Kidney (tissue), 14 donors: Measurements from ENCODE around the gene HES5. TPM values are rescaled to one million over a fixed set of nuclear protein-coding genes. Genes with fewer than 3 reads are reported as not detected.

Experiments used
- DNase-seq, 5 donors: peaks; one replicate each; pipeline ENCODE4 v3.0.0-alpha.2; 2013 to 2020
- FAIRE-seq: peaks from 2 replicates; lab custom pipeline; 2012; peaks lifted over from hg19 to GRCh38; lab: Jason Lieb, UNC
- H3K27ac ChIP-seq, 2 donors: one replicate each; pipeline ENCODE4 v1.7.0; 2013; ENCODE audit warnings: low read depth in 2 of 2, low read length in 2 of 2, inconsistent platforms in 1 of 2
- H3K27me3 ChIP-seq: one replicate; pipeline ENCODE4 v1.7.1; 2013; ENCODE audit warnings: low read length, inconsistent platforms; ENCODE audit not compliant: control insufficient read depth, insufficient read depth
- H3K36me3 ChIP-seq, 3 donors: one replicate each; pipeline versions ENCODE4 v1.7.0 to v1.7.1; 2013; ENCODE audit warnings: low read length in 3 of 3, control low read depth in 1 of 3, inconsistent platforms in 1 of 3; ENCODE audit not compliant: insufficient read depth in 3 of 3, control insufficient read depth in 2 of 3
- H3K4me1 ChIP-seq, 3 donors: one replicate each; pipeline versions ENCODE4 v1.7.0 to v1.7.1; 2013; ENCODE audit warnings: low read length in 3 of 3, inconsistent platforms in 1 of 3, low read depth in 1 of 3; ENCODE audit not compliant: control insufficient read depth in 2 of 3, insufficient read depth in 2 of 3
- H3K4me3 ChIP-seq, 3 donors: one replicate each; pipeline versions ENCODE4 v1.7.0 to v1.8.1; 2013; ENCODE audit warnings: low read length in 3 of 3, control low read depth in 1 of 3, inconsistent platforms in 1 of 3
- H3K9ac ChIP-seq, 3 donors: one replicate each; pipeline versions ENCODE4 v1.7.0 to v1.7.1; 2013; ENCODE audit warnings: low read length in 3 of 3, control low read depth in 1 of 3, inconsistent platforms in 1 of 3
- H3K9me3 ChIP-seq, 3 donors: one replicate each; pipeline versions ENCODE4 v1.7.0 to v1.7.1; 2013; ENCODE audit warnings: low read length in 3 of 3, control low read depth in 1 of 3, inconsistent platforms in 1 of 3; ENCODE audit not compliant: control insufficient read depth in 2 of 3, insufficient read depth in 1 of 3
- intact Hi-C: fragments of 100-400 bp; cut with DNase I; formaldehyde crosslinking; loops from one replicate; pipeline ENCODE4 v1.11.1; 2022
- polyA plus RNA-seq: library from polyadenylated mRNA; stranded (reverse); fragments of 350-450 nt; fragmentation: Illumina TruSeq; extraction: RNeasy Lipid Tissue Mini Kit (QIAGEN cat#74804); gene quantifications from one replicate; pipeline ENCODE4 v1.2.3, GENCODE V29; 2014; ENCODE audit warnings: low read depth, low replicate concordance; ENCODE audit not compliant: insufficient read depth
- total RNA-seq: library from RNA; stranded (reverse); fragmentation: NEBNext Ultra II Directional; extraction: Animal tissue kit (Norgen Biotek cat#: 25700); gene quantifications from one replicate; pipeline ENCODE4 v1.2.1, GENCODE V29; 2021
- TF ChIP-seq, protein P1 (sequence below): IDR thresholded peaks from 3 replicates; pipeline ENCODE4 v1.5.1; 2012; ENCODE audit warnings: mild to moderate bottlenecking, moderate library complexity, borderline replicate concordance; ENCODE audit not compliant: insufficient read depth; ENCODE audit errors: extremely low read depth
- donor health status: control.
- donor health status: control.
- donor health status: control.
- donor health status: control.
- donor health status: control.
- donor health status: DM: yes; HTN: yes; CAD: no.
- donor health status: Normal renal cell carcinoma (clear cell type).

Gene HES5
- total and polyA plus RNA-seq, 2 donors from 2014 or later = 0.44 TPM; not detected in 1

DNA sequence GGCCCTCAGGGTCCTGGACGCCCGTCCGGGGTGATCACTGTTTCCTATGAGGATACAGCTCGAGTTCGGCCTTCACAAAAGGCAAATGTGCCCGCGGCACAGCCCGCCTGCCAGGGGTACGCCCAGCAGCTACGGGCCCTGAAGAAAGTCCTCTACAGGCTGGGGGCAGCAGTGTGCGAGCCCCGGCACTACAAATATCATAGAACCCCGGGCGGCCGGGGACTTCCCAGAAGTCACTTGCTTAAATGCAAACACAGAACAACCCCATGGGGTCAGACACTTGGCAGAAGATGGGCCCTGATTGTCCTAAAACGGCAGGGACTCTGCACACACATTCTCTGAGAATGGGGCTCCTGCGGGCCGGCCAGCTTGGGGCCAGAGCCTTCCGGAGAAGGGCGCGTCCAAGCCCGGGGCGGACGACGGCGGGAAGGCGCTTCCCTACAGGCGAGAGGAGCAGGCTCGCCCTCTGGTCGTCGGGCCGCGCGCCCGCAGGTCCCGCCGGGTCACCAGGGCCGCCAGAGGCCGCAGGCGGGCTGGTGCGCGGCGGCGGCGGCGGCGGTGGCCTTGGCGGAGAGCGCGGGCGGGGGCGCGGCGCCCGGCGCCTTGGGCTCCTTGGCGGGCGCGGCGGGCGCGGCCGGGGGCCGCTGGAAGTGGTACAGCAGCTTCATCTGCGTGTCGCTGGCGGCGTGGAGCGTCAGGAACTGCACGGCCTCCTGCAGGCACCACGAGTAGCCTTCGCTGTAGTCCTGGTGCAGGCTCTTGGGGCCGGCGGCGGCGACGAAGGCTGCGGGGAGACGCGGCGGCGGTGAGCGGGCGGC is 888 bp downstream of the HES5 start:
- H3K9me3 ChIP-seq = no peaks in the 10 kb centered on the region
- no peak for FAIRE-seq
- H3K27me3 ChIP-seq = peaks cover 10% of the 10 kb centered on the region
- intact Hi-C loops = no loop called here
- no peak overlapping the region for H3K4me3 ChIP-seq
- H3K9ac ChIP-seq = no peak overlapping the region
- DNase-seq = no peak
- TF ChIP-seq, protein P1, sequence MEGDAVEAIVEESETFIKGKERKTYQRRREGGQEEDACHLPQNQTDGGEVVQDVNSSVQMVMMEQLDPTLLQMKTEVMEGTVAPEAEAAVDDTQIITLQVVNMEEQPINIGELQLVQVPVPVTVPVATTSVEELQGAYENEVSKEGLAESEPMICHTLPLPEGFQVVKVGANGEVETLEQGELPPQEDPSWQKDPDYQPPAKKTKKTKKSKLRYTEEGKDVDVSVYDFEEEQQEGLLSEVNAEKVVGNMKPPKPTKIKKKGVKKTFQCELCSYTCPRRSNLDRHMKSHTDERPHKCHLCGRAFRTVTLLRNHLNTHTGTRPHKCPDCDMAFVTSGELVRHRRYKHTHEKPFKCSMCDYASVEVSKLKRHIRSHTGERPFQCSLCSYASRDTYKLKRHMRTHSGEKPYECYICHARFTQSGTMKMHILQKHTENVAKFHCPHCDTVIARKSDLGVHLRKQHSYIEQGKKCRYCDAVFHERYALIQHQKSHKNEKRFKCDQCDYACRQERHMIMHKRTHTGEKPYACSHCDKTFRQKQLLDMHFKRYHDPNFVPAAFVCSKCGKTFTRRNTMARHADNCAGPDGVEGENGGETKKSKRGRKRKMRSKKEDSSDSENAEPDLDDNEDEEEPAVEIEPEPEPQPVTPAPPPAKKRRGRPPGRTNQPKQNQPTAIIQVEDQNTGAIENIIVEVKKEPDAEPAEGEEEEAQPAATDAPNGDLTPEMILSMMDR = no peak
- H3K4me1 ChIP-seq = peaks cover 0 to 27% (median 11%) of the 10 kb centered on the region in 3 donors
- no peak overlapping the region for H3K27ac ChIP-seq
- no peaks in the 10 kb centered on the region for H3K36me3 ChIP-seq

DNA sequence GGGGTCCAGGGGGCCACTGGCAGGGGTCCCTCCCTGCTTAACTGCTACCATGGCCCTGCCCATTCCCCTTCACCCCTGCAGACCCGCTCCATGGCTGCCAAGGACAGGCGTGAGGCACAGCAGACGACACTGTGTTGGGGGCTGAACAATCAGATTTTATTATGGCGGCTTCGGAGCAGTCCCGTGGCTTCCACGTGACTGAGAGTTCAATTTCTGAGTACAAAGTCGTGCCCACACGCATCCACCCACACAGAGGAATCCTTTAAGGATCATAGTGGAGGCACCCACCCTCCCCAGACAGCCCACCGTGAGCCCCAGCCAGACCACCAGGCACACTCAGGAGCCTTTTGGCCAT is 1.5 kb downstream of the HES5 start:
- peaks cover 0 to 30% (median 11%) of the 10 kb centered on the region in 3 donors for H3K4me1 ChIP-seq
- DNase-seq (no peak), FAIRE-seq (no peak)
- intact Hi-C loops = no loop called here
- TF ChIP-seq, protein P1 = no peak
- H3K36me3 ChIP-seq = no peaks in the 10 kb centered on the region
- no peak overlapping the region for H3K4me3 ChIP-seq
- H3K27ac ChIP-seq = no peak overlapping the region
- no peak overlapping the region for H3K9ac ChIP-seq
- no peaks in the 10 kb centered on the region for H3K9me3 ChIP-seq
- peaks cover 10% of the 10 kb centered on the region for H3K27me3 ChIP-seq

DNA sequence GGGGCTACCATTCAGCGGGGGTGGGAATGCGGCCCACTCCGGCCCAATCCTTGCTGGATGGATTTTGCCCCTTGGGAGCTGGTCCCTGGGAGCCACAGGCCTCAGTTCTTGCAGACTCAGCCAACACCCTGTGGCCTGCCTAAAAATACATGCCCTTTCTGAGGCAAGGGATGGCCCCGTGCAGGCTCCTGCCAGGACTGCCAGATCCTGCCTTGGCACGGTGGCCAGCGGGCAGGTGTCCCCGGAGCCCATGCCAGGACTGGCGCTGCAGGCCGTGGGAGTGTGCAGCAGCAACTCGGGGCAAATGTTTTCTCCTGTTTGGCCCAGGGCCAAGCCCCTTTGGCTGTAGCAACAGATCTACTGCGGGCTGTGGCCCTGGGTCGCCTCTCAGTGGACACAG is 2.0 kb downstream of the HES5 start:
- FAIRE-seq (no peak), DNase-seq (peak in 1 of 5 donors; percentile 75)
- H3K4me1 ChIP-seq = peaks cover 0 to 30% (median 11%) of the 10 kb centered on the region in 3 donors
- intact Hi-C loops = no loop called here
- no peak overlapping the region for H3K4me3 ChIP-seq
- no peak overlapping the region for H3K9ac ChIP-seq
- no peaks in the 10 kb centered on the region for H3K36me3 ChIP-seq
- TF ChIP-seq, protein P1 = no peak
- peaks cover 10% of the 10 kb centered on the region for H3K27me3 ChIP-seq
- H3K27ac ChIP-seq = no peak overlapping the region
- no peaks in the 10 kb centered on the region for H3K9me3 ChIP-seq
